Mesothelial cell of epicardium (in vitro differentiated cells): Measurements from ENCODE around the gene HYAL4. TPM values are rescaled to one million over a fixed set of nuclear protein-coding genes. Genes with fewer than 3 reads are reported as not detected.

Experiments
- DNase-seq, 2 experiments: peaks; one replicate each; pipeline ENCODE4 v3.0.0; 2021; ENCODE audit warnings: low spot score in 2 of 2; ENCODE audit not compliant: unreplicated experiment in 2 of 2
- H3K27ac Mint-ChIP-seq: 2 replicates; pipeline ENCODE4 v1.8.0; 2021; ENCODE audit warnings: mixed read lengths
- H3K27me3 Mint-ChIP-seq: 2 replicates; pipeline ENCODE4 v1.8.0; 2021; ENCODE audit warnings: low read depth, mixed read lengths
- H3K36me3 Mint-ChIP-seq: 2 replicates; pipeline ENCODE4 v1.8.0; 2021; ENCODE audit warnings: mixed read lengths
- H3K4me1 Mint-ChIP-seq: 2 replicates; pipeline ENCODE4 v1.8.0; 2021; ENCODE audit warnings: mixed read lengths
- H3K4me3 Mint-ChIP-seq: 2 replicates; pipeline ENCODE4 v1.8.0; 2021; ENCODE audit warnings: mild to moderate bottlenecking, moderate library complexity, mixed read lengths
- H3K9me3 Mint-ChIP-seq: 2 replicates; pipeline ENCODE4 v1.8.0; 2021; ENCODE audit warnings: mixed read lengths
- total RNA-seq: library from RNA; stranded (reverse); gene quantifications from 3 replicates; pipeline ENCODE4 v1.2.1, GENCODE V29; 2021
- TF ChIP-seq, protein P1 (sequence below): fragments of 200-600 bp; sonication (generic); IDR thresholded peaks from one replicate; pipeline ENCODE4 v1.5.0; 2021; ENCODE audit warnings: antibody characterized with exemption; ENCODE audit not compliant: unreplicated experiment

The HYAL4 gene
- total RNA-seq, 1 donor from 2014 or later: not detected

DNA sequence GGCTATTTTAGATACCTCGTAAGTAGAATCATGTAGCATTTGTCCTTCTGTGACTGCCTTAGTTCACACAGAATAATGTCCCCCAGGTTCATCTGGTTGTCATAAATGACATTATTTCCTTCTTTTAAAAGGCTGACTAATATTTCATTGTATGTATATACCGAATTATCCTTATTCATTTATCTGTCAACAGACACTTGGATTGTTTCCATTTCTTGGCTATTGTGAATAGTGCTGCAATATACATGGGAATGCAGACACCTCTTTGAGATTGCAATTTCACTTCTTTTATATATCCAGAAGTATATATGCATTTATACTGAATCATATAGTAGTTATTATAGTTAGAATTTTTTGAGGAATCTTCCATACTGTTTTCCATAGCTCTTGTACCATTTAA lies 24.1 kb upstream of the HYAL4 start:
- Mint-ChIP-seq H3K4me3 (no peak overlapping the region), H3K9me3 (peaks cover 4% of the 10 kb centered on the region), H3K27me3 (no peaks in the 10 kb centered on the region), H3K4me1 (no peaks in the 10 kb centered on the region), H3K27ac (no peak overlapping the region), H3K36me3 (no peaks in the 10 kb centered on the region)
- TF ChIP-seq, protein P1, sequence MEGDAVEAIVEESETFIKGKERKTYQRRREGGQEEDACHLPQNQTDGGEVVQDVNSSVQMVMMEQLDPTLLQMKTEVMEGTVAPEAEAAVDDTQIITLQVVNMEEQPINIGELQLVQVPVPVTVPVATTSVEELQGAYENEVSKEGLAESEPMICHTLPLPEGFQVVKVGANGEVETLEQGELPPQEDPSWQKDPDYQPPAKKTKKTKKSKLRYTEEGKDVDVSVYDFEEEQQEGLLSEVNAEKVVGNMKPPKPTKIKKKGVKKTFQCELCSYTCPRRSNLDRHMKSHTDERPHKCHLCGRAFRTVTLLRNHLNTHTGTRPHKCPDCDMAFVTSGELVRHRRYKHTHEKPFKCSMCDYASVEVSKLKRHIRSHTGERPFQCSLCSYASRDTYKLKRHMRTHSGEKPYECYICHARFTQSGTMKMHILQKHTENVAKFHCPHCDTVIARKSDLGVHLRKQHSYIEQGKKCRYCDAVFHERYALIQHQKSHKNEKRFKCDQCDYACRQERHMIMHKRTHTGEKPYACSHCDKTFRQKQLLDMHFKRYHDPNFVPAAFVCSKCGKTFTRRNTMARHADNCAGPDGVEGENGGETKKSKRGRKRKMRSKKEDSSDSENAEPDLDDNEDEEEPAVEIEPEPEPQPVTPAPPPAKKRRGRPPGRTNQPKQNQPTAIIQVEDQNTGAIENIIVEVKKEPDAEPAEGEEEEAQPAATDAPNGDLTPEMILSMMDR: no peak
- DNase-seq: no peak

DNA sequence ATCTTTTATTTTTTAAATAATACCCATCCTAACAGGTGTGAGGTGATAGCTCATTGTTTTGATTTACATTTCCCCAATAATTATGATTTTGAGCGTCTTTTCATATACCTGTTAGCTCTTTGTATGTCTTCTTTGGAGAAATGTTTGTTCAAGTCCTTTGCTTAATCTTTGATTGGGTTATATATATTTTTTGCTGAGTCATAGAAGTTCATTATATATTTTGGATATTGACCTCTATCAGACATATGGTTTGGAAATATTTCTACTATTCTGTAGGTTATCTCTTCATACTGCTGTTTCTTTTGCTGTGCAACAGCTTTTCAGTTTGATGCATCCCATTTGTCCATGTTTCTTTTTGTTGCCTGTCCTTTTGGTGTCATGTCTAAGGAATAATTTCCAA lies 23.6 kb upstream of the HYAL4 start:
- Mint-ChIP-seq H3K27me3 (no peaks in the 10 kb centered on the region), H3K9me3 (peaks cover 4% of the 10 kb centered on the region), H3K4me1 (no peaks in the 10 kb centered on the region), H3K27ac (no peak overlapping the region), H3K4me3 (no peak overlapping the region), H3K36me3 (no peaks in the 10 kb centered on the region)
- DNase-seq: no peak
- TF ChIP-seq, protein P1: no peak

DNA sequence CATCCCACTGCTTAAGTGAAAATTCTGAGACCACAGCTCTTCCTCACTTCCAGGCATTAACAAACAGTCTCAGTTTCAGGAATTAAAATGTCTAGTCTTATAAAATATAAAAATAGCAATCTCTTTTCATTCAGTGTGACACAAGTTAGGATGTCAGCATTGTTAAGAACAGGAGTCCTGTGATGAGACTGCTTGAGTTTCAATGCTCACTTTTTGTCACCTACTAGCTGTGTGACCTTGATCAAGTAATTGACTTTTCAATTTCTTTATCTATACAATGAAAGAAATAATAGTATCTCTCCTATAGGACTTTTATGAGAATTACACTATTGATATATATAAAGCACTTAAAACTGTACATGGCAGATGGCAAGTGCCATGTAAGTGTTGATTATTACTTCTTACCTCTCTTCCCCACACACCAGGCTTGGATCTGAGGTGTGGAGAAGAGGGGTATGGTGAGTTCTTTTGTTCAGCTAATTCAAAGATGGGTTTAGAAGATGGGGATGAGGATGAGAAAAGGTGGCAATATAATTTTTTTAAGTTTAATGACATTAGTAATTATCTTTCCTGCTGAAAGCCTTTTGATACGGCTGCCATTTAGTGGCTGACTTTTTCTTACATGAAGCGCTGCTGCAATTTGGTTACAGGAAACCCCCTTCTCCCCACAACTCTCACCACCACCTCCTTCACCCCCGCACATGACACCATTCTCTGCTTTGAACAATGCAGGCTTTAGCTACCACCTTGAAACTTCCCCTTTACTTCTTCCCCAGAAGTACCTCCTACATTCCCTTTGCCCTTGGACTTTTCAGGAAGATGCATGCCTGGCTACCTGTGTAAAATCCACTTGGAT lies 20.8 kb upstream of the HYAL4 start:
- no peak for DNase-seq
- Mint-ChIP-seq H3K36me3 (no peaks in the 10 kb centered on the region), H3K27ac (no peak overlapping the region), H3K4me3 (no peak overlapping the region), H3K9me3 (peaks cover 4% of the 10 kb centered on the region), H3K4me1 (no peaks in the 10 kb centered on the region), H3K27me3 (no peaks in the 10 kb centered on the region)
- TF ChIP-seq, protein P1: no peak

DNA sequence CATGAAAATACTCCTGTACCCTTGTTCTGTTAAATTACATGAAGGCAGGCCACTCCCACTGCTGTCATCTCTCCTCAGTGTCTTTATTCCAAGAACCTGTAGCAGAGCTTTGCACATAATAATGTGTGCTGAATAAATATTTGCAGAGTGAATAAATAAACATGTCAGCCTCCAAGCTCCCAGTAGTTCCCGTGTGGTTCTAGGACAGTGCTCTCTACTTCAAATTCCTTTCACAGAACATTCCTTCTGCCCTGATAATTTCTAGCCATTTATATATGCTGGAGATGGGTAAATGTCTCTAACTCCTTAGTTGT lies 20.3 kb upstream of the HYAL4 start:
- DNase-seq: no peak
- no peaks in the 10 kb centered on the region for H3K27me3 Mint-ChIP-seq
- H3K4me3 Mint-ChIP-seq: no peak overlapping the region
- TF ChIP-seq, protein P1: no peak
- H3K4me1 Mint-ChIP-seq: no peaks in the 10 kb centered on the region
- H3K27ac Mint-ChIP-seq: no peak overlapping the region
- peaks cover 4% of the 10 kb centered on the region for H3K9me3 Mint-ChIP-seq
- no peaks in the 10 kb centered on the region for H3K36me3 Mint-ChIP-seq

DNA sequence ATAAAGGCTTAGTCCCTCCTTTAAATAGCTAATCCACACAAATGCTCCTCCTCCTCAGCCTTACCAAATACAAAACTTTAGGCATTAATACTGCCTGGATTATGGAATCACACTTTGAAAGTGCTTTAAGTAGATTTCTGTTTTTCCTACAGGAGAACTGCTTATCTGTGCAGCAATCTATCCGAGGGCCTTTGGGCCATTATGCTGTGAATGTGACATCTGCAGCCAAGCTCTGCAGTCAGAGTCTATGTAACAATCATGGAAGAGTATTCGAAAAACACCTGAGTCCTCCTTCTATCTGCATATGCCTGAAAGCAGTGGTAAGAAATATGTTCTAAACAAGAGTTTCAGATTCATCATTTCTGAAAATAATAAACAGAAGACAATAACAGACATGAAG lies 16.2 kb upstream of the HYAL4 start:
- Mint-ChIP-seq H3K4me3 (no peak overlapping the region), H3K4me1 (no peaks in the 10 kb centered on the region), H3K27me3 (no peaks in the 10 kb centered on the region), H3K36me3 (no peaks in the 10 kb centered on the region), H3K27ac (no peak overlapping the region), H3K9me3 (peaks cover 1% of the 10 kb centered on the region)
- no peak for DNase-seq
- TF ChIP-seq, protein P1: no peak
